ENCODE results near the gene MTR.
"Not testable (repeated sequence)": the region's sequence is repeated elsewhere in the genome, so short reads cannot be mapped to it uniquely, and the experiment has no call there.

The MTR gene

DNA sequence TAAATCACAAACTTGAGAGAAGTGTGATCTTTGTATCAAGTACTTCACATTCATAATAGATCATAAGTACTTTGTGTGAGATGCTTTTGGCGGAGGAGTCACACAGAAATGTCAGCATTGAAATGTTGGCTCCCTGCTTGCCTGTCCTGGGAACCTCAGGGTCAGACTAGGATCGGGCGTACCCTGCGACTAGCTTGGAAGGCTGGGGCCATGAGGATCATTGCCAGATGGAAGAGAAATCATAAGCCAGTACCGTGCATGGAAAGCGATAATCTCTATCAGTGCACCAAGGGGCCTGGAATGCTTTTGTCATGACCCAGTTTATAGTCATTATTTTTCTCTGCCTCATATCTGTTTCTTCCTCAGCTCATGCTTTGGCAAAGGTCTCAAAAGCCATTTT is 35.5 kb downstream of the MTR start:
- DNase-seq (ENCODE audit: low read depth, low spot score): no peak

DNA sequence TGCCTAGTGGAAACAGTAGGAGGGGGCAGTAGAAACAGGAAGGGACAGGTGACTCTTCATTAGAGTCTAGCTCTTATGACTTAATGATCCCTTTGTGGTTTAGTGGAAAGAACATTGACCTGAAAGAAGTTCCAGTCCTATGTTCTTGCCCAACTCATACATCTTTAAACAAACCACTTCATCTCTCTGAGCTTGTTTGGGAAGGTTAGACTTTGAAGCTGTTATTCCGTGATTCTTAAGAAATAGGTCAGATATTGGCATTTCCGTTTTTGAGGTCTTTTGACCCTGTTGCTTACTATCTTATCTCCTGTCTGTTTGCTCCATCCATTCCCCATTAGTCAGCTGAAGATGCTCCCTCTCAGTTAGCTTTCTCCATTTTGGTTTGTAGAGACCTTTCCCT is 38.5 kb downstream of the MTR start:
- DNase-seq (ENCODE audit: low read depth, low spot score): no peak

DNA sequence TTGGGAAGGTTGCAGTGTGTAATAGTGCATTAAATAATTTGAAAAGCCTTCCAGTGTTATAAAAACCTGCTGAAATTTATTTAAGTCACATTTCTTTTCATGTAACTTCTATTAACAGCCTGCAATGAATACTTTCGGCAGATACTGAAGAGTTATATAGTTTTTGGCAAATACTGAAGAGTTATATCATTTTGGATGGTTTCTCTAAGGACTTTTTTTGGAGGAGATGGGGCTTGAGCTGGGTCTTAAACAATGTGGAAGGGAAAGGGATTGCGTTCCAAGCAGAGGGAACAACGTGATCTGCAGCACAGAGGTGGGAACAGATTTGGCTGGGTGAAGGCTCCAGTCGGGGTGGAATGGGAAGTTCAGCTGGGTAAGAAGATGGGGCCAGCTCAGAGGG is 39.8 kb downstream of the MTR start:
- DNase-seq (ENCODE audit: low read depth, low spot score): no peak

DNA sequence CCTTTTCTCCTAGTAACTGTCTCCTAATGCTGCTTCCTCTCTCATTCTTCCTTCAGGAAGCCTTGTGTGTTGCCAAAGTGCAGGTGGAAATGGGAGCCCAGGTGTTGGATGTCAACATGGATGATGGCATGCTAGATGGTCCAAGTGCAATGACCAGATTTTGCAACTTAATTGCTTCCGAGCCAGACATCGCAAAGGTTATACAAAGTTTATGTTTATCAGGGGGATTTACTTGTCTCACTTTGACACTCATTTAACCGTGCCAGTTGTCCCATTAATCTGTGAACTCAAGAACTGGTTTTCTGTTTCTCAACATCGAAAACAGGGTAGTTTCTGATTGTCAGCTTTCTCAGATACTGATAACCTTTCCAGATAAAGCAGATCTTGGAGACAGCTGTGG is 40.4 kb downstream of the MTR start:
- no peak for DNase-seq (ENCODE audit: low read depth, low spot score)

DNA sequence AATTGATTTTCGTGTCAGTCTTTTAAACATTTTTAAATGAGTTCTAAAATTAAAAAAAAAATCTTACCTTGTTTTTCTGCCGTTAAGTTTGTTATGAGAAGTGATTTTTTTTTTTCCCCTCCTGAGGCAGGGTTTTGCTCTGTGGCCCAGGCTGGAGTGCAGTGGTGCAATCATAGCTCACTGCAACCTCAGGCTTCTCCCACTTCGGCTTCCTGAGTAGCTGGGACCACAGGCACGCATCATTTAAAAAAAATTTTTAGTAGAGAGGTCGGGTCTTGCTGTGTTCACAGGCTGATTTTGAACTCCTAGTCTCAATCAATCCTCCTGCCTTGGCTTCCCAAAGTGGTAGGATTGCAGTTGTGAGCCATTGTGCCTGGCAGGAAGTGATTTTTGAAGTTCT is 41.1 kb downstream of the MTR start:
- DNase-seq (ENCODE audit: low read depth, low spot score): no peak

DNA sequence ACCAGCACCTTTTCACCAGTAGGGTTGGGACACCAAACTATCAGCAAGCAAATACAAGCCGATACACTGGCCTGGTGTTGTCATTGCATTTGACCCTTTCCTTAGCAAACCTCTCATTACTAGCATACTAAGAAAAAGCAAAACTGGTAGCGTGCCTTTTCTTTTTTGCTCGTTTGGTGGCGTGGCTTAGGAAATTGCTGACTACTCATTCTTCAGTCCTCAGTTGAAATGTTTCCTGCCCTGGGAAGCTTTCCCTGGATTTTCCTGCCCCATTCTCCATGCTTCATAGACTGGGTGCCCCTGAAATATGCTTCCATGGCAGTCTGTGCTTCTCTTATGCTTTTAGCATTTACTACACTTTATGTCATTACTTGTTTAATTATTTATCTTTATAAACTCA is 42.0 kb downstream of the MTR start:
- no peak for DNase-seq (ENCODE audit: low read depth, low spot score)

DNA sequence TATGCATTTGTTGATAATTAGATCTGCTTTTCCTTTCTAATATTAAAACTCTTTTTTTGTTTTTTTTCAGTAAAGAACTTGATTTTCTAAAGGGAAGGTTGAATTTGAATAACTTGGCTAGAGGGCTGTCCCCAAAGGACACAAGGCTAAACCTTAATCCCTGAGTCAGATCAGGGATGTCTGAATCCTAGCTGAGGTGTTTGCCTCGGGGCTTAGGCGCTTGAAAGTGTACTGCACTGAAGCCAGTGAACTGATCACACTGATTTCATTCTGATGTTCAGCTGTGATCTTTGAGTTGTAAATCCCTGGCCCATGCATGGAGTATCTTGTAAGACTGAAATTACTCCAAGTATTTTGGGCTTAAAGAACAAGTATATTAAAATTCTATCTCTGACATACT is 42.8 kb downstream of the MTR start:
- no peak for DNase-seq (ENCODE audit: low read depth, low spot score)

DNA sequence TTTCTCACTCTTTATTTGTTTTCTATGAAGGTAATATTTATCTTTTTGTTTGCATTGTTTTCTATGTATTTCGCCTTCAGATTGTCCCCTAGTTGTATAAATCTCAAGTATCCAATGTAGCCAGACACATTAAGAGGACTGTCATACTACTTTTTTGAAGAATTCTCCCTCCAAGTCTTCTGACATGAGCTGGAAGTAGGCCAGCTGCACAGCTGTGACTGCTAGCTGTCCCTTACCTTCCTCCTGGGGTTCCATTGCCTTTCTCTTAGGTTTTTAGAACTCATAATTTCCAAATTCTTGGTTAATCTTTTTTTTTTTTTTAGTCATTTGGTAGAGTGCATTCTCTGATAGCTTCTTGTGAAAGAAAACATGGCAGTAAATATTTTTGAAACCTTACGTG is 46.2 kb downstream of the MTR start:
- DNase-seq (ENCODE audit: low read depth, low spot score): no peak

DNA sequence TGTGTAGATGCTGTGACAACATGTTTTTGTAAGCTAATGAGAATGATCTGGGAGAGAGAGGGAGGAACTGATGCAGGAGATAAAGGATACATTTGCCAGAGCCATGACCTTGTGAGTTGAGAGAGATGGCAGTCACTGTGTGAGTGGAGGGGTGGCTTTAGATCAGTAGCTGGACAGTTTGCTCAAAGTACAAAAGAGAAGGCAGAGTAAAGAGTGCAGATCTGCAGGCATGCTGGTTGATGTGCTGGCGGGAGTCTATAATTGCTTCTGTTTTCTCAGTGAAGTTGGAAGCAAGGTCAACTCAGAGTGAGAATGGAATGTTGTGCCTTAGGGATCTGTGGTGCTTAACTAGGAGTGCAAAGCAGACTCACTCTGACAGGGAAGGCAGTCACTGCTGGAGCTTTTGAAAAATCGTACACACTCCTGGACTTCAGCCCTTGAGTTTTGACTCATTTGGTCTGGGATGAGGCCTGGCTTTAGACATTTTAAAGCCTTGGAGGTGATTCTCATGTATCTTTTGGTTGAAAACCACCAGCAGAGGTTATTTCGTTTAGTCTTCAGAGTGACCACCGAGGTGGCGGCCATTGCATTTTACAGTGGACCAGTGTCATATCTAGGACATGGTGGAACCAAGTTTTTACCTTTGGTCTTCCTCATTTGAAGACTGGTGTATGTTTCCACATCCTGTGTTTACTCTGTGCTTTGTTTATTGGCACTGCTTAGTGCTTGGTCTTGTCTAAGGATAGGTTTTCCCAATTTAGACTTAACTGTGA is 49.6 kb downstream of the MTR start:
- no peak for DNase-seq (ENCODE audit: low read depth, low spot score)

DNA sequence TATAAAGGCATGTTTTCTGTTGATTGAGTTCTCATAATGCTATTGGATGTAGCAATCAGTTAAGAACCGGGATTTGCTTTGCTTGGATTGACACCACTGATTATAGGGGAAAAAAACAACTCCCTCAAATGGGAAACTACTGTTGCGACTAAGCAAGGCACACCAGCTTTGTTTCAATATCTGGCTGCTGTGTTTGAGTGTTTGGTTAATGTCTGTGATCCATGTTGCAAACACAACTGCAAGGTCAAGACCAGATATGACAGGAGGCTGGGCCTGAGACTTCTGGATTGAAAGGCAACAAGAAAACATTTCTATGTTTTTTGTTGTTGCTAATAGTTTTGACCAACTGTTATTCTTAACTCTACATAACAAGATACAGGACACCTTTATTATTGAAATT is 50.7 kb downstream of the MTR start:
- DNase-seq (ENCODE audit: low read depth, low spot score): no peak

DNA sequence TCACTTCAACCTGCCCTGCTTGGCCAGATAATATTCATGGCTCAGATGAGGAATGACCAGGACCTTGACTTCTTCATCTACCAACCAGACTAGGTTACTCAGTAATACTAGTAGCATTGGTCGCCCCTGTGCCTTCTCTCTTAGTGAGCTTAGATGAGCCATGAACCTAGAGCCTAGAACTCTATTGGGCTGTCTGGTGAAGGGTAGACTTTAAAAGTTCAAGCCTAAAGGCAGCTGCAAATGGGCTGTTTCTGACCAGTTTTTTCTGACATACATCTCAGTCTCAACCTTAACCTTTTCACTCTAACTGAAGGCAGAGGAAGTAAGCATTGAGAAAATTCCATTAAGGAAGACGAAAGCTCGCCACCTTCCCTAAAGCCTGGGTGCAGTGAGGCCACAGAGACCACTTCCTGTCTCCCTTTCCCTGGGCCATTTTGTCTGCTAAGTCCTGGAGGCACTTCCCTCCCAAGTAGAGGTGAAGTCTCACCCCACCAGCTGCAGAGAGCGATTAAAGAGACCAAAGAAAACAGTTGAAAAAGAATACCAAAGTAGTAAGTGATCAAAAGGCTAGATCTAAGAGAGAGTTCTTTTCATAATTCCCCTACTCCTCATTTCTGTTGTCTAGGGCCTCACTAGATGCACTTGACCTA is 53.3 kb downstream of the MTR start:
- no peak for DNase-seq (ENCODE audit: low read depth, low spot score)

DNA sequence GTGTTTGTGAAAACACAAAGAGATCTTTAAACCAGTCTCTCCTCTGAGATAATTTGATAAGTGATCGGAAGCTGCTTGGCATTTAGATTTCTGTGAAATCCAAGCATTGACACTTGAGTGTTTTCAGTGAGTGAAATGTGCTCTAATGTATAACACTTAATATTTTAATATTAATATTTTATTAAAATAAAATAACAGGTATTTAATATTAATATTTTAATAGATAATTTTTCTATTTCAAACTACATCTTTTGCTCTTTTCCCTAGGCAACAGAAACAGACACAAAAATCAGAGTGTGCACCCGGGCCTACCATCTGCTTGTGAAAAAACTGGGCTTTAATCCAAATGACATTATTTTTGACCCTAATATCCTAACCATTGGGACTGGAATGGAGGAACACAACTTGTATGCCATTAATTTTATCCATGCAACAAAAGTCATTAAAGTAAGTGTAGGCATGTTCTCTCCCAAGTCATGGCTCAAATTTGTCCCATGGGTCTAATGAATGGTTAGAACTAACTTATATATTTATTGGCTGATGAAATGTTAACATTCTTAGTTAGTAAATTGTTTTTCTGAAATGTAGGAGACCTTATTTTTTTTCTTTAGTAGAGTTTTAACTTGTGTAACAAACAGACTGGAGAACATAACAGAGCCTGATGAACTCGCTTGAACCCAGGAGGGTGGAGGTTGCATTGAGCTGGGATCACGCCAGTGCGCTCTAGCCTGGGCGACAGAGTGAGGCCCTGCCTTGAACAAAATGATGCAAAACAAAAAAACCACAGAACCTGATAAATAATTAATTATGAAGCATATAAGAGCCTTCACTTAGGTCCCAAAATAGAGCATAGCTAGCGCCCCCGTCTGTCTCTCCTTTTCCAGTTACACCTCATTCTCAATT is 55.2 kb downstream of the MTR start:
- DNase-seq (ENCODE audit: low read depth, low spot score): no peak

DNA sequence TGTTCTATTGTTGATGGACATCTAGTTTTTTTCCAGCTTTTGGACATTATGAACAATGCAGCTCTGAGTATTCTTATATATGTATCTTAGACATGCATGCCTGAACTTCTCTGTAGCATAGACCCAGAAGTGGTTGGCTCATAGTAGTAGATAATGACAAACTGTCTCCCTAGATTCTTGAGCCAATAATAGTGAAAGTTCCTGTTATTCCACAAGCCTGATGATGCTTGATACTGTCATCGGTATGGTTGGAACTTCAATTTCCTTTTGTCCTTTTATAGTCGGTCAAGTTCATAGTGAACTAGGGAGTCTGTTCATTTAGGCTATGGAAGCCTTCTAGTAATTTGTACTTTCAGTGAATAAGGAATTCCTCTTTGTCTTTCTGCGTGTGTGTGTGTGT is 56.8 kb downstream of the MTR start:
- DNase-seq (ENCODE audit: low read depth, low spot score): no peak

DNA sequence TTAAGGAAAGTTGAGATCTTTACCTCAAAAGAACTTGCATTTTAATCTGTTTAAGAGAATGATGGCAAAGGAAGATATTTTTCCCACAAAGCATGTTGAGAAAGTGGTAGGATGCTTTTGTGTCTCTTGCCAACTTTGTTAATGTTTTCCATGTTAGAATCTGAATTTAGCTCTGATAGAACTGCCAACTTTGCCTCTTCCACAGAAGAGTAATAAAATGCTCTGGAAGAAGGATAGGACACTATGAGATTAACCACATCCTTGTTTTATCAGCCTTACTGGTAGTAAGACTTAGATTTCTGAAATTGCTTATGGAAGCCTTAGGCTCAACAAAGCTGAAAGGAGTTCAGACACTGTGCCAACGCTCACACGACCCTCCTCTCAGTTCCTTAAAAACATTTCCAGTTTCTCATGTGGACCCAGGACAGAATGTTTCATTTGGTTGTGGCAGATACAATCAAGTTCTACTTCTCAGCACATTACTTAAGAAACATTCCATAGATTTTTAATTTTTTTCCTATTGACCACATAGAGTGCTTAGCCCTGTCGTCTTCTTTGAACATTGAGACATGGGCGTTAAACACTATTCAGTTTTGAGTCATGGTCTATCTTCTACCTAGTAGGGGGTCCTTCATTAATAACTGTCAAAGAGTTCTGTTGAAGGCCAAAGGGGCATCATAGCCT is 59.0 kb downstream of the MTR start:
- DNase-seq (ENCODE audit: low read depth, low spot score): no peak

DNA sequence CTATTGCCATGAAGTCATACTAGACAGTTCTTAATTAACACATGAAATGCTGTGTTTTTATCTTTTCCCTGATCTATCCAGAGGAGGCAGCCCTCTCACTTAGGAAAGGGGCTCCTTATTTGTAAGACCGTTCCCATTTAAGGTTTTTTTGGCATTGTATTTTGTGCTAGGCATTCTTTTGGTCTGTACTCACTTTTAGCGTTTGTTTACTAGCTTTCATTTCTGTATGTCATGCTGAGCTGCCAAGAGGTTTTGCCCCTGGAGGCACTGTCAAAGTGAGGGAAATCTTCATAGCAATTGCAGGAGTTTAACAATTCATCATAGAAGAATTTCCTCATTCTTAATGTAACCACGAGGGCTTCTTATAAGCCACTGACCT is 59.5 kb downstream of the MTR start:
- DNase-seq (ENCODE audit: low read depth, low spot score): no peak

DNA sequence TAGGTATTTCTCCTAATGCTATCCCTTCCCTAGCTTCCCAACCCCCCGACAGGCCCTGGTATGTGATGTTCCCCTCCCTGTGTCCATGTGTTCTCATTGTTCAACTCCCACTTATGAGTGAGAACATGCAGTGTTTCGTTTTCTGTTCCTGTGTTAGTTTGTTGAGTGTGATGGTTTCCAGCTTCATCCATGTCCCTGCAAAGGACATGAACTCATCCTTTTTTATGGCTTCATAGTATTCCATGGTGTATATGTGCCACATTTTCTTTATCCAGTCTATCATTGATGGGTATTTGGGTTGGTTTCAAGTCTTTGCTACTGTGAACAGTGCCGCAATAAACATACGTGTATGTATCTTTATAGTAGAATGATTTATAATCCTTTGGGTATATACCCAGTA is 61.6 kb downstream of the MTR start:
- DNase-seq (ENCODE audit: low read depth, low spot score): not testable (repeated sequence)

DNA sequence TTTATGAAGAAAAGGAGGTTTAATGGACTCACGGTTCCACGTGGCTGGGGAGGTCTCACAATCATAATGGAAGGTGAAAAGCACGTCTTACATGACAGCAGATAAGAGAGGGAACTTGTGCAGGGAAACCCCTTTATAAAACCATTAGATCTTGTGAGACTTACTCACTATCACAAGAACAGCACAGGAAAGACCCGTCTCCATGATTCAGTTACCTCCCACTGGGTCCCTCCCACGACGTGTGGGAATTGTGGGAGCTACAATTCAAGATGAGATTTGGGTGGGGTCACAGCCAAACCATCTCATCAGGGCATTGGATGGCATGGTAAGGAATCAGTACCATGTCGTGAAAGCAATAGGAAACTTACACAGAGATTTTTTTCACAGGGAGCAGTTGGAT is 63.1 kb downstream of the MTR start:
- no peak for DNase-seq (ENCODE audit: low read depth, low spot score)

DNA sequence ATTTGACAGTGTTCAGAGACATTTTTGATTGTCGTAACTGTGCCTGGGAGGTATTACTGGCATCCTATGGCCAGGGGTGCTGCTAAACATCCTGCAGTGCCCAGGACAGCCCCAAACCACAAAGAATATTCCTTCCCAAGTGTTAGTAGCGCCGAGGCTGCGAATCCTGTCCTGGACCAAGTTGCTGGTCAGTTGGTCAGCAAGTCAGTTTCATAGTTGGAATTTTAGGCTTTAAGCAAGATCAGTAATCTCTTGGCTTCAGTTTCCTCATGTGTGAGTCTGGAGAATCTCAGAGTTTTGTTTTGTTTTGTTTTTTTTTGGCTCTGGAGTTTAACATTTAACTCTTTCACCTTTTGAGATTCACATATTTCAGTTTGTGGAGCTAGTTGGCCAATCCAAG is 65.0 kb downstream of the MTR start:
- DNase-seq (ENCODE audit: low read depth, low spot score): no peak

DNA sequence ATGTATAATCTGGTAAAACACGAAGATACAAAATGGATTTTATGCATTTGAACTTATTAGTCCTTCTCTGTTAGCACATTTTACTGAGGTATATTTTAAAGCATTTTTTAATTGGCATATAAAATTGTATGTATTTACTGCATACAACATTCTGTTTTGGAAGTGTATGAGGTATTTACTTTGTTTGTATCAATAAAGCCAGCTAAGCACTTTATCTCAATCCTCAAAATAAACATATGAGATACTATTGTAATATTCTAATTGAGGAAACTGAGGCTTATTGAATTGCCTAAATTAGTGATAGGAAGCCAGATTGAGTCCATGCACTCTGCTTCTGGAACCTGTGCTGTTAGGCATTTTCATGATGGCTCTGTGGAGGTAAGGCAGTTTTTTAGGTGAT is 65.6 kb downstream of the MTR start:
- no peak for DNase-seq (ENCODE audit: low read depth, low spot score)

DNA sequence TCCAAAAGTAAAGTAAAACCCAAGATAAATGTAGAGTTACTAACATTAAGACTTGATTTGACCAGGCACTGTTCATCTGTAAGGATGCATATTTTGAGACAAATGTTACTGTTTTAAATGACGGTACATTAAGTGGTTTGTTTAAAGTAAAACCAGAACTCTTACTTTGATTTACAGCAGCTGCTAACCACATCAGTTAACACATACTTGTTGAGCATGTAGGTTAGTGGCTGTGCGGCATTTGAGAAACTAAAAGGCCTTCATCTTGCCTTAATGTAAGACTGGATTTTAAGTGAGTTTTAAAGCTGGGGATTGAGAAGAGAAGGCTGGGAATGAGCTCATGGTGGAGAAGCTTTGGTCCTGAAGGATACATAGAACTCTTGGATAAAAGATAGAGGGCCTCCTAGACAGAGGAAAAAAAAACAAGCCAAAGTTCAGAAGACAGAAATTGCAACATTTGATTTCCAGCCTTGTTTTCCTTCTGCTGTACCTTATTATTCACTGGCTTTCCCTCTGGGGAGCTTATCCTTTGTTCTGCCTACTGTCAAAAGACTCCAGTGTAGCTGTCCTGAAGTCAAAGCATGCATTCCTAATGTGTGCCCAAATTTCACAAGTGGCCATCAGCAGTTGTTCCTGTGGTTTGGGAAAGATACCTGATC is 66.6 kb downstream of the MTR start:
- DNase-seq (ENCODE audit: low read depth, low spot score): no peak

DNA sequence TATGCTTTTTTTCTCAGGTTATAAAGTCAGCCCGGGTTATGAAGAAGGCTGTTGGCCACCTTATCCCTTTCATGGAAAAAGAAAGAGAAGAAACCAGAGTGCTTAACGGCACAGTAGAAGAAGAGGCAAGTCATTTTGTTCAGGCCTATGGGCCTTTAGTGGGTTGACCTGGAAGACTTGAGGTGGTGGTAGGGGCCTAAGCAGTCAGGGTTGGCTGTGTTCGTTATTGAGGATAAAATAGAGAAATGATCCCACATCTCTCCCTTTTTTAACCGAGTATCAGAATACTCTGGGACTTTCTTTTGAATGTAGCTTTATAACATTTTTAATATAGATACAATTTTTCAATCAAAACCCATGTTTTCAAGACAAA is 67.1 kb downstream of the MTR start:
- DNase-seq (ENCODE audit: low read depth, low spot score): no peak
